ENCODE data around the gene SLIT1.
A peak's percentile ranks its signal among the peaks of the same experiment; 100 is the strongest.

Gene SLIT1

GRCh38 chr10:97032624-97033023 is 153.1 kb downstream of the SLIT1 start:
- Mint-ChIP-seq H3K27ac (no peak overlapping the region), H3K4me3 (no peak overlapping the region), H3K4me1 (no peaks in the 10 kb centered on the region), H3K9me3 (no peaks in the 10 kb centered on the region), H3K36me3 (ENCODE audit: low read depth) (no peaks in the 10 kb centered on the region), H3K27me3 (peaks cover 8% of the 10 kb centered on the region)
- ATAC-seq, result no peak
- DNase-seq, result no peak

GRCh38 chr10:97031459-97031858 is 154.3 kb downstream of the SLIT1 start:
- H3K27me3 Mint-ChIP-seq, result peaks cover 5% of the 10 kb centered on the region
- DNase-seq (no peak), ATAC-seq (no peak)
- H3K36me3 Mint-ChIP-seq (ENCODE audit: low read depth), result no peaks in the 10 kb centered on the region
- no peak overlapping the region for H3K27ac Mint-ChIP-seq
- no peaks in the 10 kb centered on the region for H3K4me1 Mint-ChIP-seq
- no peaks in the 10 kb centered on the region for H3K9me3 Mint-ChIP-seq
- no peak overlapping the region for H3K4me3 Mint-ChIP-seq

DNA sequence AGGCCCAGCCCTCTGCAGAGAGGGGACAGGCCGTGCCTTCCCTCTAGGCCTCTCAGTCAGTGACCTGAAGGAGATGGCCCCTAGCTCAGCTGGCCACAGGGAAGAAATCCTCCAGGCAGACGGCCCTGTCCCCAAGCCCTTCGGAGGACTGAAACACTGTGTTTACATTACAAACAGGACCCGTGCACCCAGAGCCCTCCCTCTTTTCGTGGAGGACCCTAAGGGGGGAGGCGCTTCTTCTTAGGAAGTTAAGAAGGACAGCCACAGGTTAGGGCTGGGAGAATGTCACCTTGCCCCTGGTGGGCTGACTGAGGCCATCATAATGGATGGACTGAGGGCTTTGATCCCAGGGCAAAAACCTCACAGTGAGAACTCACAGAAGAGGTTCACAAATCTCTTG is 154.9 kb downstream of the SLIT1 start:
- no peak for ATAC-seq
- Mint-ChIP-seq H3K36me3 (ENCODE audit: low read depth) (no peaks in the 10 kb centered on the region), H3K27ac (no peak overlapping the region), H3K4me1 (no peaks in the 10 kb centered on the region), H3K27me3 (peaks cover 5% of the 10 kb centered on the region), H3K4me3 (no peak overlapping the region), H3K9me3 (no peaks in the 10 kb centered on the region)
- DNase-seq, result no peak

DNA sequence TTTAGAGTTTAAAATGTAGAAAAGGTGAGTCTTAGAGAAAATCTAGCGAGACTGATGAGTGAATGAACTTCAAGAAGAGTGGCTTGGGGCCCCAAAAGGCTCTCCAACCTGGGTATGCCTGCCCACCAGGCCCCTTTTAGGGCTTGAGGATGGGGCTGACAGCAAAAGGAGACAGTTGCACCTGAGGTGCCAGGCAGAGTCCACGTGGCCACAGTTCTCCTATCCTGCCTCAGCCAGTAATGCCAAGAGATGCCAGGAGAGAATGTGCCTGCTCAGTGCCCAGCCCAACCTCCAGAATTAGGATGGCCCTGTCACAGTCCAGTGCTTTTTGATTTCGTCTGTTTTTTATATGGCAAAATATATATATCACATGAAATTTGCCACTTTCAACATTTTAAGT is 156.5 kb downstream of the SLIT1 start:
- ATAC-seq (no peak), DNase-seq (no peak)
- H3K4me1 Mint-ChIP-seq, result no peaks in the 10 kb centered on the region
- H3K27ac Mint-ChIP-seq, result no peak overlapping the region
- peaks cover 3% of the 10 kb centered on the region for H3K27me3 Mint-ChIP-seq
- H3K9me3 Mint-ChIP-seq, result no peaks in the 10 kb centered on the region
- H3K4me3 Mint-ChIP-seq, result no peak overlapping the region
- H3K36me3 Mint-ChIP-seq (ENCODE audit: low read depth), result no peaks in the 10 kb centered on the region

GRCh38 chr10:97028832-97029178 is 157.0 kb downstream of the SLIT1 start:
- Mint-ChIP-seq H3K36me3 (ENCODE audit: low read depth) (no peaks in the 10 kb centered on the region), H3K27ac (no peak overlapping the region), H3K4me1 (no peaks in the 10 kb centered on the region), H3K27me3 (peaks cover 3% of the 10 kb centered on the region), H3K9me3 (no peaks in the 10 kb centered on the region), H3K4me3 (no peak overlapping the region)
- no peak for ATAC-seq
- no peak for DNase-seq

- ATAC-seq (no peak), DNase-seq (no peak)
- Mint-ChIP-seq H3K4me3 (no peak overlapping the region), H3K9me3 (no peaks in the 10 kb centered on the region), H3K4me1 (no peaks in the 10 kb centered on the region), H3K36me3 (ENCODE audit: low read depth) (no peaks in the 10 kb centered on the region), H3K27me3 (peaks cover 3% of the 10 kb centered on the region), H3K27ac (no peak overlapping the region)
These were observed 157.5 kb downstream of the SLIT1 start for GRCh38 chr10:97028126-97028831.

- peak; percentile 64 for DNase-seq
- H3K9me3 Mint-ChIP-seq, result no peaks in the 10 kb centered on the region
These were observed 160.0 kb downstream of the SLIT1 start for GRCh38 chr10:97025613-97026242.

DNA sequence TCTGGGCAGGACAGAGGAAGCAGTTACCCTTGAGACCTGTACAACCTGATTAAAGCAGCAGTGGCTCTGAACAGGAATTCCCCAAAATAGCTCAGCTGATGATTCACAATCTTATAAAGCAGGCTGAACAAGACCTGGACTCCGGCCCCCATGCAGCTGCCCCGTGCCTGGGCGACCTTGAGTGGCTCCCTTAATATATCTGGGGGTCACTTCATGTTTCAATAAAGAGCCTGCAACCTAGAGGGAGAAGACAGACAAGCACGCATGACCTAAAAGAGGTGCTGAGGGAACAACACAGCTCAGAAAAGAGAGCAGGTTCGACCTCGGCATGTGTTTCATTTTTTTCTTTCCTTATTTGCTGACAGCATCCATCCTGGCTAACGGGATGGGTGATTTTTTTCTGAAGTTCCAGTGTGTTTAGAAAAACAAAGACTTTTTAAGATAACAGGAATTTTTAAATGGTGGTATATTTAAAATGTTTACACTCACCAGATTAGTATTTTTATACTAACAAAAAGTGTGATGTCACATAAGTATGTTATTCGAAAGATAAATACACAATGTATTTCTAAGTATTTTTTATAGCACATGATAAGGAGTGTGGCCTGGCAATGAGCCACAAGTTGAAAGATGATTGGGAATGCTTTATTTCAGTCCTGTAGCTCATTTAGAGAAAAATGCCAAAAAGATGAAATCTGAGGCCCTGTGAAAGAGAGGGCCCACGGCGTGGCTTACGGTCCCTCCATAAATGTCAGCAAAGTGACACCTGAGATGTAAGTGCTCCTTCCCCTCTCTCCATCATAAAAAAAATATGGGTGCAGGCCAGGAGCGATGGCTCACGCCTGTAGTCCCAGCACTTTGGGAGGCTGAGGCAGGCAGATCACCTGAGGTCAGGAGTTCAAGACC is 161.3 kb downstream of the SLIT1 start:
- H3K27ac Mint-ChIP-seq, result no peak overlapping the region
- H3K27me3 Mint-ChIP-seq, result no peaks in the 10 kb centered on the region
- H3K4me3 Mint-ChIP-seq, result no peak overlapping the region
- H3K36me3 Mint-ChIP-seq (ENCODE audit: low read depth), result no peaks in the 10 kb centered on the region
- no peaks in the 10 kb centered on the region for H3K9me3 Mint-ChIP-seq
- ATAC-seq, result no peak
- no peaks in the 10 kb centered on the region for H3K4me1 Mint-ChIP-seq
- no peak for DNase-seq

More at GRCh38 chr10:97025613-97026242, 160.0 kb downstream of the SLIT1 start:
- H3K27ac Mint-ChIP-seq, result no peak overlapping the region
- H3K4me3 Mint-ChIP-seq, result no peak overlapping the region
- peaks cover 3% of the 10 kb centered on the region for H3K27me3 Mint-ChIP-seq
- H3K36me3 Mint-ChIP-seq (ENCODE audit: low read depth), result no peaks in the 10 kb centered on the region
- peak; percentile 72 for ATAC-seq
- H3K4me1 Mint-ChIP-seq, result no peaks in the 10 kb centered on the region

- no peak for ATAC-seq
- Mint-ChIP-seq H3K36me3 (ENCODE audit: low read depth) (no peaks in the 10 kb centered on the region), H3K4me3 (peak overlapping the region; percentile 8), H3K4me1 (no peaks in the 10 kb centered on the region), H3K9me3 (no peaks in the 10 kb centered on the region), H3K27ac (no peak overlapping the region), H3K27me3 (no peaks in the 10 kb centered on the region)
- no peak for DNase-seq
These were observed 162.2 kb downstream of the SLIT1 start for GRCh38 chr10:97023401-97024167.

DNA sequence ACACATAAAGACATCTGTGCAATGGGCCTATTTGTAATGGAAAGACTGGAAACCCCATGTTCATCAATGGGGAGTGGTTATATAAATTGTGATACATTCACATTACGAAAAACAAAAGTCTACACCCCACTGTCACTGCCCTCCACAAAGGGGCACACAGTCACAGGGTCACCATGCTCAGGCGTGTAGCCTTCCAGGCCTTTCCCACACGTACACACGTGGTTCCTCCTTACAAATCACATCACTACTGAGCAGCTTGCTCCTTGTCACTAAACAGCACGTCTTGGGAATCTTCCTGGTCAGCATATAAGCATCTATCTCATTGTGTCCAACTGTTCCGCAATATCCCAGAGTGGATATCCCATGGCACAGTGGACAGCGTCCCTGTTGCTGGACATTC is 163.1 kb downstream of the SLIT1 start:
- Mint-ChIP-seq H3K4me3 (no peak overlapping the region), H3K9me3 (no peaks in the 10 kb centered on the region), H3K27me3 (no peaks in the 10 kb centered on the region), H3K4me1 (peaks cover under 1% of the 10 kb centered on the region), H3K27ac (no peak overlapping the region), H3K36me3 (ENCODE audit: low read depth) (no peaks in the 10 kb centered on the region)
- ATAC-seq (no peak), DNase-seq (no peak)

DNA sequence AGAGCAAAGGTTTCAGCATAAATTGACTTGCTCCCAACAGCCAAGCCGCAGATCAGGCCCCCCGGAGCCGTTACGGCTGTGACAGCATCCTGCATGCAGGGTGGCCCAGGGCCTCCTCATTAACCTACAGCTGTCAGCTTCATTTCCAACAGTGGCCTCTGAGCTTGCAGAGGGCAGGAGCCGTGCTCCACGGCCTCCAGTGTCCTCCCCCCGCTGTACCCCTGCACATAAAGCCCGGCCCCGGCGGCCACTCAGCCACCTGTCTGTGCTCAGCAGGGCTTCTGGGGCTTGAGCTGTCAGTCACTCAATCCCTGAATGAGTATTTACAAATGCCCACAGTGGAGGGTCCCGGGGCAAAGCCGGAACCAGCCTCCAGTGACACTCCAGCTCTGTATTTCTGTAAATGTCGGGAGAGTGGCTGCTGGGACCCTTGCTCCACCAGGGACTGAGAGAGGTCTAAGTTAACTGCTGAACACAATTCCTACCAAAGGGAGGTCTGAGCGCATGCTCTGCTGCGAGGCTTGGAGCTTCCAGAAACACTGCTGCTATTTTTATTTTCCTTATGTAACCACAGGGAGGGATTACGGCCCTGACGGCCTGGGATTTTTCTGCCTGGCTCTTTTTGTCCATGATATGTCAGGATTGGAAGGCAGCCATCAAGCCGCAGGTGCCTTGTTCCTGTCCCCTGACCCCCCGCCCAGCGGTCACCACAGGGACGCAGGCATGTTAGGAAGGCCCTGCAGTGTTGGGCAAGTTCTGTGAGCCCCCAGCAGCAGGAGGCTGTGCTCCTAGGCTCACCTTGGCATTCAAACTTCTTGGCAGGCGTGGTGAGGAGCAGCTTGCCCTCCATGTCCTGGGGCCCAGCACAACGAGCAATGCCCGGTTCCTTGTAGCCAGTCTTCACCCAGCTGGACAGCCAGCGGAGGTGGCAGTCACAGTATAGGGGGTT is 165.0 kb downstream of the SLIT1 start:
- no peak overlapping the region for H3K4me3 Mint-ChIP-seq
- no peaks in the 10 kb centered on the region for H3K36me3 Mint-ChIP-seq (ENCODE audit: low read depth)
- no peak for DNase-seq
- H3K9me3 Mint-ChIP-seq, result no peaks in the 10 kb centered on the region
- no peak for ATAC-seq
- H3K4me1 Mint-ChIP-seq, result peaks cover 17% of the 10 kb centered on the region
- no peaks in the 10 kb centered on the region for H3K27me3 Mint-ChIP-seq
- no peak overlapping the region for H3K27ac Mint-ChIP-seq

DNA sequence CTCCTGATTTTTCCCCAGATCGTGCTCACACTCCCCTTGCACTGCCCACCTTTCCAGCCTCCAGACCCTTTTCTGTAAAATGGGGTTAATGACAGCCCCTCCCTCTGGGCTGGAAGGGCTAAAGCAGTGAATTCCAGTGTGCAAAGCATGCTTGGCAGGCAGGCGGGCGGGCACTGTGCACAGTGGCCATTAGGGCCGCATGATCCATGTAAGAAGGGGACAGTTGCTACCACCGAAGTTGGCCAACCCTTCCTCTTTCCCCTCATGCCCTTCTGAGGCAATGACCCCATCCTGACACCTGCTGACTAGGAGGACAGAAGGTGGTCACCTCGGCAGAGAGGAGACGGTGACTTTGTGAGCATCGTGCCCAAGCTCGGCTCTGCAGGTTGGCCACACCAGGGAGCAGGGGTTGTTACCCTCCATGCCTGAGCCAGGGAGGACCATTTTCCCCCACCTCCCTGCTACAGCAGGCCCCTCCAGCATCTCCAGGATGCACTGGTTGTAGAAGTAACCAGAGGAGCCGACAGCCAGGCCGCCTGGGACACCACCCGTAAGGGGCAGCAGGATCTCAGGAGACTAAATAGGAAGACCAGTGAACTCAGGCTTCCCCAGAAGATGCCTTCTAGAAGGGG is 166.4 kb downstream of the SLIT1 start:
- Mint-ChIP-seq H3K9me3 (no peaks in the 10 kb centered on the region), H3K4me3 (no peak overlapping the region), H3K36me3 (ENCODE audit: low read depth) (no peaks in the 10 kb centered on the region)

More for the DNA sequence above, 166.4 kb downstream of the SLIT1 start:
- H3K4me1 Mint-ChIP-seq, result peaks cover 19% of the 10 kb centered on the region
- no peak for ATAC-seq
- H3K27ac Mint-ChIP-seq, result no peak overlapping the region
- no peaks in the 10 kb centered on the region for H3K27me3 Mint-ChIP-seq
- no peak for DNase-seq
